PC-3 (cell line): ENCODE results near the gene SDCBP2. TPM values are rescaled to one million over a fixed set of nuclear protein-coding genes. Genes with fewer than 3 reads are reported as not detected.
A peak's percentile ranks its signal among the peaks of the same experiment; 100 is the strongest.

ENCODE experiments used
- ATAC-seq: fragments of 200-7000 bp; cut with Tn5 transposase; 2 replicates; pipeline ENCODE4 v1.9.1; 2020; ENCODE audit warnings: mild to moderate bottlenecking, moderate library complexity
- BruUV-seq: library from RNA; stranded (reverse); fragments of 400-500 nt; replicated peaks from 2 replicates; lab custom pipeline; 2021; lab: Mats Ljungman, UMichigan
- CTCF ChIA-PET: fragments of 300-600 bp; sonication (Branson Sonifier 250); formaldehyde crosslinking; loops from one replicate; lab custom pipeline; 2022; ENCODE audit warnings: antibody characterized with exemption; lab: Charles Lee
- POLR2A ChIA-PET: fragments of 300-600 bp; sonication (Branson Sonifier 250); formaldehyde crosslinking; loops from one replicate; lab custom pipeline; 2022; ENCODE audit warnings: antibody characterized with exemption; ENCODE audit not compliant: unreplicated experiment; lab: Charles Lee
- DNase-seq: peaks from one replicate; pipeline ENCODE4 v3.0.0-alpha.2; 2015
- H2AFZ ChIP-seq: fragments of 300-600 bp; sonication (generic); 2 replicates; pipeline ENCODE4 v1.6.0; 2016; ENCODE audit warnings: antibody characterized with exemption, low read length
- H3F3A ChIP-seq: fragments of 300-600 bp; sonication (generic); one replicate; pipeline ENCODE4 v1.6.0; 2017; ENCODE audit warnings: antibody characterized with exemption, low read length, control low read depth, mild to moderate bottlenecking; ENCODE audit not compliant: unreplicated experiment
- H3K27ac ChIP-seq: fragments of 300-600 bp; sonication (generic); 2 replicates; pipeline ENCODE4 v1.5.1; 2016; ENCODE audit warnings: mild to moderate bottlenecking, low read length
- H3K27me3 ChIP-seq: fragments of 300-600 bp; sonication (generic); 2 replicates; pipeline ENCODE4 v1.6.1; 2016; ENCODE audit warnings: low read length, mixed read lengths
- H3K36me3 ChIP-seq: fragments of 300-600 bp; sonication (generic); 2 replicates; pipeline ENCODE4 v1.6.1; 2016; ENCODE audit warnings: low read depth, mixed run types, low read length, mixed read lengths
- H3K4me1 ChIP-seq: fragments of 300-600 bp; sonication (generic); 2 replicates; pipeline ENCODE4 v1.5.1; 2016; ENCODE audit warnings: low read length; ENCODE audit not compliant: insufficient read depth
- H3K4me2 ChIP-seq: fragments of 300-600 bp; sonication (generic); 2 replicates; pipeline ENCODE4 v1.6.0; 2016; ENCODE audit warnings: low read length
- H3K4me3 ChIP-seq: fragments of 300-600 bp; sonication (generic); 2 replicates; pipeline ENCODE4 v1.5.1; 2016; ENCODE audit warnings: mild to moderate bottlenecking, low read length, mixed read lengths
- H3K79me2 ChIP-seq: fragments of 300-600 bp; sonication (generic); 2 replicates; pipeline ENCODE4 v1.6.1; 2017; ENCODE audit warnings: low read length, mixed read lengths
- H3K9ac ChIP-seq: fragments of 300-600 bp; sonication (generic); 2 replicates; pipeline ENCODE4 v1.6.0; 2016; ENCODE audit warnings: mild to moderate bottlenecking, low read length
- H3K9me2 ChIP-seq: fragments of 300-600 bp; sonication (generic); replicated peaks from 2 replicates; pipeline ENCODE4 v1.6.1; 2016; ENCODE audit warnings: mixed run types, low read length, mixed read lengths
- H3K9me3 ChIP-seq: fragments of 300-600 bp; sonication (generic); 2 replicates; pipeline ENCODE4 v1.6.1; 2016; ENCODE audit warnings: low read length, mixed read lengths
- H4K20me1 ChIP-seq: fragments of 300-600 bp; sonication (generic); 2 replicates; pipeline ENCODE4 v1.6.1; 2016; ENCODE audit warnings: low read length, mixed read lengths
- EZH2 ChIP-seq: fragments of 300-600 bp; sonication (generic); IDR thresholded peaks from one replicate; pipeline ENCODE4 v1.6.1; 2017; ENCODE audit warnings: antibody characterized with exemption, mild to moderate bottlenecking, low read length; ENCODE audit not compliant: unreplicated experiment
- EZH2phosphoT487 ChIP-seq: fragments of 300-600 bp; sonication (generic); IDR thresholded peaks from 2 replicates; pipeline ENCODE4 v1.6.1; 2018; ENCODE audit warnings: mild to moderate bottlenecking, antibody characterized with exemption, low read length, borderline replicate concordance
- intact Hi-C: fragments of 100-400 bp; cut with micrococcal nuclease; formaldehyde crosslinking; loops from 2 replicates; pipeline ENCODE4 v1.9.0; 2023
- total RNA-seq: library from RNA; depleted of rRNA; stranded (reverse); fragments of >200 nt; gene quantifications from 2 replicates; pipeline ENCODE4 v1.2.3, GENCODE V29; 2014
- TF ChIP-seq, protein P1 (sequence below): fragments of 300-600 bp; sonication (generic); conservative IDR thresholded peaks from 2 replicates; pipeline ENCODE4 v1.5.1; 2017; ENCODE audit warnings: antibody characterized with exemption, low read depth, mild to moderate bottlenecking, low read length

SDCBP2 gene
- total RNA-seq, 1 experiment from 2014 or later: 14.4 TPM

DNA sequence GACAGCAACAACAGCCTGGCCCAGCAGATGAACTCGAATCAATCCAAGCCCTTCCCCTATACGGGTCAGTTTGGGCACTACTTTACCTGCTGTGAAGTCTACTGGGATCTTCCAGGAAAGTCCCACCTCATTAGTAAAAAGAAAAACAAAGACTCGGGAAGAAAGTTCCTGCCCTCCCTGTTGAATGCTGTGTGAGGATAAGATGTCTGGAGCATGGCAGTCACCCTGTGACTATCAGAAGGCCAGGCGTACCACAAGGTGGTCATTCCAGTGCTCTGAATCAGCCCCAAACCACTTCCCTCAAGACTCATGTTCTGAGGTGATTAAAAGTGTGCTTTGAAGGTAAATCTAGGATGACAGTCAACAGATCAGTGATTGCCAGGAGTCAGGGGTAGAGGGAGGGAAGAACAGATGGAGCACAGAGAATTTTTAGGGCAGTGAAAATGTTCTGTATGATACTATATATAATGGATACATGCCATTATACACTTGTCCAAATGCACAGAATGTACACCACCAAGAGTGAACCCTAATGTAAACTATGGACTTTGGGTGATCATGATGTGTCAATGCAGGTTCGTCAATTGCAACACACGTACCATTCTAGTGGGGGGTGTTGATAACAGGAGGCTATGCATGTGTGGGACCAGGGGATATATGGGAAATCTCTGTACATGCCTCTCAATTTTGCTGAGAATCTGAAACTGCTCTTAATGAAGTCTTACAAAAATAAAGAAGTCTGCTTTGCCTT is 49.2 kb upstream of the SDCBP2 start:
- H3K4me3 ChIP-seq: peak overlapping the region; percentile 16; the same call in 1 of the 2 replicates
- peaks cover 79% of the 10 kb centered on the region for H3K4me1 ChIP-seq
- ChIA-PET CTCF (no interaction called here), POLR2A (no interaction called here)
- H3K9me3 ChIP-seq: no peaks in the 10 kb centered on the region
- peak; percentile 82 for ATAC-seq
- DNase-seq: peak; percentile 96
- no peak for TF ChIP-seq EZH2phosphoT487
- TF ChIP-seq EZH2: no peak
- TF ChIP-seq, protein P1, sequence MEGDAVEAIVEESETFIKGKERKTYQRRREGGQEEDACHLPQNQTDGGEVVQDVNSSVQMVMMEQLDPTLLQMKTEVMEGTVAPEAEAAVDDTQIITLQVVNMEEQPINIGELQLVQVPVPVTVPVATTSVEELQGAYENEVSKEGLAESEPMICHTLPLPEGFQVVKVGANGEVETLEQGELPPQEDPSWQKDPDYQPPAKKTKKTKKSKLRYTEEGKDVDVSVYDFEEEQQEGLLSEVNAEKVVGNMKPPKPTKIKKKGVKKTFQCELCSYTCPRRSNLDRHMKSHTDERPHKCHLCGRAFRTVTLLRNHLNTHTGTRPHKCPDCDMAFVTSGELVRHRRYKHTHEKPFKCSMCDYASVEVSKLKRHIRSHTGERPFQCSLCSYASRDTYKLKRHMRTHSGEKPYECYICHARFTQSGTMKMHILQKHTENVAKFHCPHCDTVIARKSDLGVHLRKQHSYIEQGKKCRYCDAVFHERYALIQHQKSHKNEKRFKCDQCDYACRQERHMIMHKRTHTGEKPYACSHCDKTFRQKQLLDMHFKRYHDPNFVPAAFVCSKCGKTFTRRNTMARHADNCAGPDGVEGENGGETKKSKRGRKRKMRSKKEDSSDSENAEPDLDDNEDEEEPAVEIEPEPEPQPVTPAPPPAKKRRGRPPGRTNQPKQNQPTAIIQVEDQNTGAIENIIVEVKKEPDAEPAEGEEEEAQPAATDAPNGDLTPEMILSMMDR: no peak
- peaks cover 100% of the 10 kb centered on the region for H3K79me2 ChIP-seq
- no peaks in the 10 kb centered on the region for H3K9me2 ChIP-seq
- H3K9ac ChIP-seq: peak overlapping the region; percentile 32
- intact Hi-C loops: no loop called here
- no peaks in the 10 kb centered on the region for H3K27me3 ChIP-seq
- peaks cover 61% of the 10 kb centered on the region for H3K36me3 ChIP-seq
- no peak overlapping the region for H2AFZ ChIP-seq
- peak overlapping the region; percentile 78 for H3K27ac ChIP-seq
- peaks cover 14% of the 10 kb centered on the region for H3F3A ChIP-seq
- H4K20me1 ChIP-seq: peaks cover 85% of the 10 kb centered on the region
- BruUV-seq: no TSS peak
- peak overlapping the region; percentile 67 for H3K4me2 ChIP-seq

DNA sequence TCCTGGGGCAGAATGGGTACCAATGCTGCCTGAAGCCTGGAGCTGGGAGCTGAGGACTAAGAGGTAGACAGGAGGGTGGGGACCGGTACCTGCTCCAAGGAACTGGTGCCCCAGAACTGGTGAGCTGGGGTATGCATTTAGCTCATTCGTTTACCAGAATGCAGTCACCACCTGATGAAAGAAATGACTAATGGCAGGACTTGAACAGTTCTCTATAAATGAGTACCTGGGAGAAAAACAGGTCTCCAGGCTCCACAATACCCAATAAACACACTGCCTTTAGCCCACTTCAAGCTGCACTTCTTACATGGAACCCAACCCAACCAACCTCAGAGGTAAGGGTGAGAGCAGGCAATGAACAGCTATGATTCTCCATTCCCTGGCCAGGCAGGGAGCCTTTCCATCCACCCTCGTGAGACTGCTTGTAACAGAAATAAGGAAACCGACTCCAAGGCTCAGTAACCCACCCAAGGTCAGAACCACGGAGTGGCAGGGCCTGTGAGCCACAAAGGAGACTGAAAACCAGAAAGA is 48.5 kb upstream of the SDCBP2 start:
- no peaks in the 10 kb centered on the region for H3K9me2 ChIP-seq
- H3K9me3 ChIP-seq: no peaks in the 10 kb centered on the region
- ChIA-PET POLR2A (no interaction called here), CTCF (interaction anchor here (0.6 kb wide), 1 partner anchor 16 kb away, joined by 3 read pairs; no protein-coding TSS in a partner anchor)
- no peak for ATAC-seq
- peak overlapping the region; percentile 67 for H3K4me2 ChIP-seq
- peak overlapping the region; percentile 78 for H3K27ac ChIP-seq
- peaks cover 100% of the 10 kb centered on the region for H3K79me2 ChIP-seq
- peak overlapping the region; percentile 16; the same call in 1 of the 2 replicates for H3K4me3 ChIP-seq
- peaks cover 17% of the 10 kb centered on the region for H3F3A ChIP-seq
- BruUV-seq: no TSS peak
- H3K4me1 ChIP-seq: peaks cover 74% of the 10 kb centered on the region
- peaks cover 80% of the 10 kb centered on the region for H4K20me1 ChIP-seq
- intact Hi-C loops: no loop called here
- peaks cover 62% of the 10 kb centered on the region for H3K36me3 ChIP-seq
- DNase-seq: peak; percentile 55
- TF ChIP-seq EZH2 (no peak), EZH2phosphoT487 (no peak)
- TF ChIP-seq, protein P1: no peak
- H3K9ac ChIP-seq: peak overlapping the region; percentile 32
- H3K27me3 ChIP-seq: no peaks in the 10 kb centered on the region
- no peak overlapping the region for H2AFZ ChIP-seq
